Ammon's horn (tissue), 1 donor: ENCODE measurements around the gene IFITM2.
"Not testable (repeated sequence)": the region's sequence is repeated elsewhere in the genome, so short reads cannot be mapped to it uniquely, and the experiment has no call there.

Experiments
- DNase-seq: peaks from one replicate; pipeline ENCODE4 v3.0.0-alpha.2; 2016; ENCODE audit warnings: low spot score

The IFITM2 gene

GRCh38 chr11:281486-282161 is 26.0 kb upstream of the IFITM2 start:
- DNase-seq, result no peak

- DNase-seq, result no peak
These were observed 25.4 kb upstream of the IFITM2 start for GRCh38 chr11:282171-282570.

- DNase-seq, result no peak
These were observed 24.8 kb upstream of the IFITM2 start for GRCh38 chr11:282630-283360.

- no peak for DNase-seq
These were observed 24.1 kb upstream of the IFITM2 start for GRCh38 chr11:283405-284104.

GRCh38 chr11:284105-285020 is 23.3 kb upstream of the IFITM2 start:
- no peak for DNase-seq

GRCh38 chr11:285021-285893 is 22.4 kb upstream of the IFITM2 start:
- no peak for DNase-seq

GRCh38 chr11:285894-286220 is 21.8 kb upstream of the IFITM2 start:
- no peak for DNase-seq

GRCh38 chr11:286977-287820 is 20.4 kb upstream of the IFITM2 start:
- DNase-seq, result not testable (repeated sequence)

- DNase-seq, result no peak
These were observed 19.7 kb upstream of the IFITM2 start for GRCh38 chr11:287821-288477.

- DNase-seq, result peak; percentile 35
These were observed 18.9 kb upstream of the IFITM2 start, which contains the start of gene PGGHG for GRCh38 chr11:288478-289397. TSS of gene PGGHG (plus strand) at chr11:289126. CDS start at chr11:289817, 691 bp downstream.

GRCh38 chr11:289398-289711 is 18.3 kb upstream of the IFITM2 start:
- no peak for DNase-seq

- DNase-seq, result no peak
These were observed 17.6 kb upstream of the IFITM2 start for GRCh38 chr11:289712-290620.

GRCh38 chr11:290621-291231 is 16.9 kb upstream of the IFITM2 start:
- DNase-seq, result no peak

GRCh38 chr11:291281-292210 is 16.1 kb upstream of the IFITM2 start:
- DNase-seq, result no peak

GRCh38 chr11:292211-293121 is 15.2 kb upstream of the IFITM2 start:
- DNase-seq, result no peak
